ENCODE measurements around the gene RPS21. TPM values are rescaled to one million over a fixed set of nuclear protein-coding genes. Genes with fewer than 3 reads are reported as not detected.
"Not testable (repeated sequence)": the region's sequence is repeated elsewhere in the genome, so short reads cannot be mapped to it uniquely, and the experiment has no call there.

The RPS21 gene
- total RNA-seq, 1 experiment from 2014 or later = 2,286 TPM

DNA sequence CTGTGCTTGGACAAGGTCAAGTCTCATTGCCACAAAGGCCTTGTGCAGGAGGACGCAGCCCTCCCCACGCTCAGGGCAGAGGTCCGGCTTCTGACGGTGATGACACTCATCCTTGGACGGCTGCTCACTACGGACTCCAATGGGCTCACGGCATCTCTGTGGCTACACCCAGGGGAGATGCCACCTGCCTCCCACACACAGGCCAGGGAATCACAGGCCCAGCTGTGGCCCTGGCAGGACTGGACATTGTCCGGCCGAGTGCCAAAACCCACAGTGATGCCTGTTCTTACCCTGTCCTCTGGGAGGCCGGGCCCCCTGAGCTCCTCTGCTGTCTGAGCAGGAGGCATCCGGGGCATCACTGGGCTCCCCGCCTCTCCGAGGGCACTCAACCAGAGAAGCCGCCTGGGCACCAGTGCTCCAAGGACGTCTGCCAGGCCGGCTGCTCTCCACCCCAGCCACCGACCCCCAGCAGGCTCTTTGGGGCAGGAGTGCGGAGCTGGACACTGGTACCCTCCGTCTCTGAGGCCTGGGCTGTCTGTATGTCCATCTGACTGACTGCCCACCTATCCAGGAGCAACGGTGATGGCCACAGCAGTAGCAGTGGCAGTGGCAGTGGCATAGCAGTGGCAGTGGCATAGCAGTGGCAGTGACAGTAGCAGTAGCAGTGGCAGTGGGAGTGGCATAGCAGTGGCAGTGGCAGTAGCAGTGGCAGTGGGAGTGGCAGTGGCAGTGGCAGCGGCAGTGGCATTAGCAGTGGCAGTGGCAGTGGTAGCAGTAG, 38.6 kb downstream of the RPS21 start:
- DNase-seq (ENCODE audit: low spot score) = no peak

DNA sequence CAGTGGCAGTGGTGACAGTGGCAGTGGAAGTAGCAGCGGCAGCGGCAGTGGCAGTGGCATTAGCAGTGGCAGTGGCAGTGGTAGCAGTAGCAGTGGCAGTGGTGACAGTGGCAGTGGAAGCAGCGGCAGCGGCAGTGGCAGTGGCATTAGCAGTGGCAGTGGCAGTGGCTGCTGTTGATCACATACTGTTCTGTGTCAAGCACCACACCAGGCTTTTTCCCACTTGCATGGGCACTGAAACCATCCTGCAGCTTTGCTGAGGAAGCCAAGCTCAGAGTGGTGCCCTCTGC, 39.1 kb downstream of the RPS21 start:
- not testable (repeated sequence) for DNase-seq (ENCODE audit: low spot score)

DNA sequence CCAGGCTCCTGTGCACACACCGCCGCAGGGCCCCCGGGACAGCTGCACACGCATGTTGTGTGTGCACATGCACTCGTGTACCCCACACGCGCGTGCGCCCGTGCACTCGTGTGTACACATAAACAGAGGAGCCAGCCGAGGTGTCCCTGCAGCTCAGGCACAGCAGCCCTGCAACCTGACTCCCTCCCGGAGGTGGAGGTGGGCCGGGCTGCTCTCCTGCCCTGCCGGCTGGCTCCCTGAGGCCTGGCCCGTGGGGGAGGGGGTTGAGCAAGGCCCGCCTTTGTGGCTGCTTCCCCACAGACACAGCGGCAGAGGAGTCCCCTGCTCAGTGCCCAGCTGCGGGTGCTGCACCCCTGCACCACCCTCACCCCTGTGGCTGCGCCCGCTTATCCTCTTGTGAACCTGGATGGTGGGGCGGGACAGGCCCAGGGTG, 39.8 kb downstream of the RPS21 start:
- no peak for DNase-seq (ENCODE audit: low spot score)

DNA sequence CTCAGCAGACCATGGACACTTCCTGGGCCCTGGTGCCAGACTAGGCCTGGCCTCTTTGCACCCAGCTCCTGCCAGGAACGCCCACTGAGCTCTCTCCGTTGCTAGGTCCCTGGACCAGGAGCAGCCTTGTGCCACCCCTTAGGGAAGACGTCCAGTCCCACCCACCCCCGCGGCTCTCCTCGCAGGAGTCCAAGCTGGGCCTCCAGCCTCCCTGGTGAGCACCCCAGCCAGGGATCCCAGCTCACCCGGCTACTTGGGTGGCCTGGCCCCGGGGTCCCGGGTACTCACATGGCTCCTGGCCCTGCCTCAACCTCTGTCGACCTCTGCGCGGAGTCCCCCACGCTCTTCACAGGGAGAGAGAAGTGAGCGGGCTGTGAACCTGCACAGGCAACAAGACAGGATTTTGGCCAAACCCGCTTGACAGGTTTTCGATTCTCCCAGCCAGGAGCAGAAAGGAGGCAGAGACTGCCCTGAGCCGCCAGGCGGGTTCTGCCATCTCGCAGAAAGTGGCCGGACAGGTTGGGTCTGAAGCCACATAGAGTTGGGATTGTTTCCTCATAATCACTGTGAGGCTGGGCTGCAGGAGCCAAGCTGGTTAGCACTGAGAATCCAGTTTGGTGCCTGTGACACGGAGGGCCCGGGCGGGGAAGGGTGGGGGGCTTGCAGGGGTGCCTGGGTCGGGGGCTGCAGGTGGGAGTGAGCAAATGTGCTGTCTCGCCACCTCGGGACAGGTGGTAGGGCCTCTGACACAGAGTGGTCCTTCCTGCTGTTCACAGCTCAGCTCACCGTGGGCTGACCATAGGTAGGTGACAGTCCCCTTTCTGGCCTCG, 40.5 kb downstream of the RPS21 start, which contains the start of gene RBBP8NL:
TSS of gene RBBP8NL (minus strand) at position 368 of the 830 bp plus-strand sequence. CDS start 7,892 bp downstream, outside the sequence.
- DNase-seq (ENCODE audit: low spot score) = no peak

DNA sequence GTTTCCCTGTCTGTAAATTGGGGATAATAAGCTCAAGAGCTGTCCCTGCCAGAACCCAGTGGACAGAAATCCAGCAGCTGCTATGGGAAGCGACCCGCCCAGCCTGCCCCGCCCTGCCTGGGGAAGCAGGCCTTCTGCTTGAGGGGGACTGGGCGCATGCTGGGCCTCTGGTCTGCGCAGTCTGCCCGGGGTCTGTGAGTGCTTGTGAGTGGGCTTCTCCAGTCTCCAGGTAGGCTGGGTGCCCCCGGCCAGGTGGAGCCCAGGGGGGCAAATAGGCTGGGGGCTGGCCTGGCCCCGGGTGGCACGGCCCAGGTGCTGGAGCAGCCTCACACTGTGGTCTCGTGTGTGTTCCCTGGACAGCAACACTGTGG, 41.1 kb downstream of the RPS21 start:
- DNase-seq (ENCODE audit: low spot score) = no peak

DNA sequence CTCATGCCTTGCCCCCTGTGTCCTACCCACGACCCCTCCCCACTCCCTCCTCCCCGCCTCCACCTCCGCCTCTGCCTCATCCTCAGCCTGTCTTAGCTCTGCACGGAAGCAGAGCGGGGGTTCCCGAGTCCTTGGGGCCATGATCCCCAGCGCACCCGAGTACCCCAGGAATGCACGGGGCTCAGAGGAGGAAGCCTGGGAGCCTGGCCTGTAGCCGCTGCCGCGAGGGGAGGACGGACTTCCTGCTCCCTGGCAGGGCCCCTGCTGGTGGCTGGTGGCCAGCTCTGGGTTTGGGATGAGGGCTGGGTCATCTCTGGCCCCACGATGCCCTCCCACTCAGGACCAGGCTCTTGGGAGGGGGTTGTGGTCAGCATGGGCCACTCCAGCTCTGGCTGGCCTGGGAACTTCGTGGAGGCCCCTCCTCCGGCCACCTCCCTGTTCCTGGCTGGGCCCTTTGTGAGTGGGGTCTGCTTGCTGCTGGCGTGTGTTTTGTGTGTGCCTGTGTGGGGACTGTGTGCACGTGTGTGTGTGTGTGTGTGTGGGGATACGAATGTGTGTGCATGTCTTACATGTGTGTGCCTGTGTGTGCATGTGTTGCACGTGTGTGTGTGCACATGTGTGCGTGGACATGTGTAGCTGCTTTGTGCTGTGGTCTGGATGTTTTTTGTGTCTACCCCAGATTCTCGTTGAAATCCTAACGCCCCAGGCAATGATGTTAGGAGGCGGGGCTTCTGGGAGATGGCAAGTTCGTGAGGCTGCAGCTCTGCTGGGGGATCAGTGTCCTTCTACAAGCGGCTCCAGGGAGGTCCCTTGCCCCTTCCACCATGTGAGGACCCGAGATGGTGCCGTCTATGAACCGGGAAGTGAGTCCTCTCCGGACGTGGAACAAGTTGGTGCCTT, 41.7 kb downstream of the RPS21 start:
- DNase-seq (ENCODE audit: low spot score) = no peak

DNA sequence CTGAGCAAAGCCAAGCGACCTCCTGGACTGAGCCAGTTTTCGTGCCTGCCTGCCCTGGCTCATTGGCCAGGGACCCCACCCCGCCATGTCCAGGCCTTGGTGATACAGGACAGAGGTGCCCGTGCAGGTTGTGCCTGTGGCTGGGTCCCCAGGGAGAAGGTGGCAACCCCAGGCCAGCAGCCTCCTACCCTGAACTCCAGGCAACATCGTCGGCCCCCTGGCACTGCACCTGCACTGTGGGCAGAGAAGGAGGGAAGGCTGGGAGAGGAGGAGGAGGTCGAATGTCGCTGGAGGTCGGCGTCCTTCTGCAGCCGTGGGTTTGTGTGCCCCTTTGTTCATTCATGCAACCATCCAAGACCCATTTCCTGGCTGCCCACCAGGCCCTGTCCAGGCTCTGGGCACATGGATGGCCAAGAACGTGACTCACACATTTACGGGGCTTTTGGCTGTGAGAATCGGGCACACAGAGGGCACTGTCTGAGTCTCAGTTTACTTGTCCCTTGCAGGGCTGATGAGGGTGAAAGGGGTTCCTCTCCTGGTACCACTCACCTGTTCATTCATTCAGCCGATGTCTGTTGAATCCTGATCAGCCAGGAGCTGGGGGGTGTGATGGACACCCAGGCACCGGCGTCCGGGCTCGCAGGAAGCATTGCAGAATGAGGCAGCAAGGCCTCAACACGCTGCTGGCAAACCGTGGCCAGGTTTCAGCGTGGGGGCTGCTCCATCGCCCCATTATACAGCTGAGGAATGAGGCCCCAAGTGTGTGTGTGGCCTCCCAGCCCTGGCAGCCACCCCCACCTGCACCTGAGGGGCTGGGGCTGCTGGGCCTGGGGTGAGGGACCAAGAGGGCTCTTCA, 42.8 kb downstream of the RPS21 start:
- DNase-seq (ENCODE audit: low spot score) = no peak

DNA sequence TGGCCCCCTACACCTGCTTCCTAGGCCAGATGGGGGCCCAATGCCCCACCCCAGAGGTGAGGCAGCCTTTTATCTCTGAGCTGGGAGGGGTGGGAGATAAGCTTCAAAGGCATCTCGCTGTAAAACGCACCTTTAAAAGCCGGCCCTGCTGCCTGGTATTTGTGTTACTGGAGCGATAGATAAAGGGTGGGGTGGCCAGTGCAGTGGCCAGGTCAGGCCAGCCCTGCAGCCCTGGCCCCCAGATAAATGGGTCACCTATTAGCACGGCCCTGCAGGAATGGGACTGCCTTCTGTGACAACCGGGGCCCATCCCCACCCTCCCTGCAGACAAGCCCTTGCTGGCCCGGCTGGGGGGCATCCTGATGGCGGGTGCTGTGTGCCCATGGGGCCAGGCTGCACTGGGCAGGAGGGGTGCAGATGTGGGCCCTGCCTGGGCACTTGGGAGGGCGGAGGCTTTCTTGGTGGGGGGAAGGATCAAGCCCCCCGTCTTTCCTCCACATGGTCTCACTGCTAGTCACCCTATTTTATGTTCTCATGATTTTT, 43.5 kb downstream of the RPS21 start:
- DNase-seq (ENCODE audit: low spot score) = no peak

DNA sequence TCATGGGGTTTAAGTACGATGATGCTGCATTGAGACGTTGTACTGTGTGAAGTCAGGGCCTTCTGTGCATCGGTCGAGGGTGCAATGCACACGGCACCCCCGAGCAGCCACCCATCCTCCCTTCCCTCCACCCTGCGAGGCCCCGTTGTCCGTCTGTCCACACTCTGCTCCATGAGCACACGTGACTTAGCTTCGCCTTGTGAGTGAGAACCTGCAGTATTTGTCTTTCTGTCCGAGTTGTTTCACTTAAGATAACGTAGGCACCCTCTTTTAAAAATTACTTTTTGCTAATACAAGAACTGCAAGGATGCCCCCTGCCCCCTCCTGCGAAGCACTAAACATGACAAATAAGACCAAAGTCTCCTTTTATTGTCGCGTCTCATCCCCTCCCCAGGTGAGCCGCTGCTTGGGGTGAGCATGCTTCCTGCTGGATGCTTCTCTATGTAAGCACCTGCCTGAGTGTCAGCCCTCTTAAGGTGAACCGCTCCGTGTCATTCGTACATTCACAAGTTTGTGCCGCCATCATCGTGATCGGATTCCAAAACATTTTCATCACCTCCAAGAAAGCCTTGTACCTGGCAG, 44.1 kb downstream of the RPS21 start:
- DNase-seq (ENCODE audit: low spot score) = no peak

DNA sequence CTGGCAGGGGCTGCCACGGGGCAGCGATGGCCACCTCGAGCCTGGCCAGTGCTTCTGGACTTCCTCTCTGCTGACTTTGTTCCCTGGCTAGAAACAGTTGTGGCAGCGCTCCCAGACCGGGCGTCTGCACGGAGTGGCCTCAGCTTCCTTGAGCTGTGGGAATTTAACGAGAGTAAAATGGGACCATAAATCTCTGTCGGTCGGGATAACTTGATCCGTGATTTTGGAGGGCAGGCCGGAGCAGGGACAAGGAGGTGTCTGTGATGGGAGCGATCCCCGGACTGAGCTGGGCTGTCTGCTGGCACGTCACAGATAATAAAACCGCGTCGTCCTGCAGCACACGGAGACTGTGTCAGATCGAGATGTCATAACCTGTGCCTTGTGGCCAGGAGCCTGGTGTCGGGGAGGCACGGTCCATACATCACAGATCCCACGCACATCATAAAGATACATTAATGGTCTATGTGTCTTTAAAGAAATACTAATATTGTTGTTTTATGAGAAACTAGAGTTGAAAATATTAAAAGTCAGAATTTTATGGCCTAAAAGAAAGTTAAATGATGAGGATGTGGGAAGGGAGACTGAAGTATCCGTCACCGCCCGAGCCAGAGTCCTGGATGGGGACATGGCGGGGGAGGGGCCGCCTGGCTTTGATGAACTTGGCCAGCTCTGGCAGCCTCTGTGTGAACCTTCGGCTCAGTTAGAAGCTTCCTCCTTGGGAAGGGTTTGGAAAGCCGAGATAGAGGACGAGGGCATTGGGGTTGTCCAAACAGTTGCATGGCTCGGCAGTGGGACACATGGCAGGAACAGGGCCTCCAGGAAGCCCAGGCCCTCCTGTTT, 47.0 kb downstream of the RPS21 start:
- no peak for DNase-seq (ENCODE audit: low spot score)

DNA sequence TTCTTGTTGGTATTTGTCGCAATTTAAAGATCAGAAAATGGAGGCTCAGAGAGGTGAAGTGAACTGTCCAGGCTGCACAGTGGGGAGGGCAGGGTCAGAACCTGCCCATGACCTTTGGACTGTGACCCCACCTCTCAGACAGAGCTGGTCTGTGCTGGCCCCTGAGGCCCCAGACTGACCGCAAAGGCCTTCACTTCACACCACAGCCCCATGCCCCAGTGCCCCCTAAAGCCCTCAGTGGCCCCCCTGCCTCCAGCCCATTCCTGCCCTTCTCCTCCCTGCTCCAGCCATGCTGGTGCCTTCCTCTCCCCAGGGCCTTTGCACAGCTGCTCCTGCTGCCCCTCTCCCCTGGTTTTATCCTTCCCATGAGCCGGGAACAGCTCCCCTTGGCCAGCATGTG, 49.8 kb downstream of the RPS21 start:
- no peak for DNase-seq (ENCODE audit: low spot score)

DNA sequence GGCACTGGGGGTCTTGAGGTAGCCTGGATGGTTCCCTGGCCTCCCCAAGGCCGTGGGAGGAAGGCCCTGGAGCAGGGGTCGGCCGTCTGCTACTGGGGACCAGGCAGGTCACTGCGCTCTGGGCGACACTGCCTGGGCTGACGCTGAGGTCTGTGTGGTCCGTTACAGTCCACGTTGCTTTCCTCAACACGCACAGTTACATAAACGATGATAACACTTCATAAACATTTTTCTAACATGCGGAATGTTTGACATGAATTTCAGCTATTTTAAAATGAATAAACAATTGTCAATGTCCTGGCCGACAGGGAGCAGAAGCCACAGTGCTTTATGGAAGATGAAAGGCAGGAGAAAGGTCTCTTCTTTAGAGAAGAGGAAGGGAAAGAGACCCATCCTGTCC, 50.6 kb downstream of the RPS21 start:
- DNase-seq (ENCODE audit: low spot score) = no peak

DNA sequence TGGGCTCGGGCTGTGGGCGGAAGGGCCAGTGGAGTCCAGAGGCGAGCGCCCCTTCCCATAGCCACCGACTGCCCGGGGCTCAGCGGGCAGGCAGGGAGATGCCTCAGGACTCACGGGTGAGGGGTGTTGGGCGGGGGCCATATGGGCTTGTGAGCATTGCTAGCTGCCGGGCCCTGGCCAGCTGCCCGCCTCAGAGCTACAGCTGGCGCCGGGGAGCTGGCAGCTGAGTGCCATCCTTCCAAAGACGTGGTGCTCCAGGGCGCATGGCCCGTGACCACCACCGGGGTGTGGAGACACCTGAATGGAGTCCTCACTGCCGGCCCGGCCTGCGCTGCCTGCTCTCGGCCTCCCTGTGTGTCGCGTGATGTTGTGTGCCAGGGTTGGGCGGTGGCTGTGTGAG, 51.0 kb downstream of the RPS21 start:
- no peak for DNase-seq (ENCODE audit: low spot score)

Other genes with a start within 250 kb of the RPS21 start
- gene PSMA7, start 243.7 kb upstream of the RPS21 start, total RNA-seq (2014; rRNA removed; shearing (Covaris generic)) = 837 and 1,013 TPM in 2 replicates
- gene SS18L1, start 243.3 kb upstream of the RPS21 start, total RNA-seq (2014; rRNA removed; shearing (Covaris generic)) = 8.5 and 11.6 TPM in 2 replicates
- 14.9 and 16.1 TPM in 2 replicates for gene MTG2, start 204.1 kb upstream of the RPS21 start, total RNA-seq (2014; rRNA removed; shearing (Covaris generic))
- gene HRH3, start 166.8 kb upstream of the RPS21 start, total RNA-seq (2014; rRNA removed; shearing (Covaris generic)) = not detected in 2 replicates
- gene OSBPL2, start 148.6 kb upstream of the RPS21 start, total RNA-seq (2014; rRNA removed; shearing (Covaris generic)) = 20.1 TPM in 2 replicates
- 329 and 402 TPM in 2 replicates for gene ADRM1, start 84.1 kb upstream of the RPS21 start, total RNA-seq (2014; rRNA removed; shearing (Covaris generic))
- 63.8 and 81.2 TPM in 2 replicates for gene LAMA5, start 19.8 kb upstream of the RPS21 start, total RNA-seq (2014; rRNA removed; shearing (Covaris generic))
- 10.4 and 12.9 TPM in 2 replicates for gene CABLES2, start 20.2 kb downstream of the RPS21 start, total RNA-seq (2014; rRNA removed; shearing (Covaris generic))
- not detected in 2 replicates for gene RBBP8NL, start 40.4 kb downstream of the RPS21 start, total RNA-seq (2014; rRNA removed; shearing (Covaris generic))
- 4.7 and 5.5 TPM in 2 replicates for gene GATA5, start 88.9 kb downstream of the RPS21 start, total RNA-seq (2014; rRNA removed; shearing (Covaris generic))

Measured in A172 (cell line).